Measurements from ENCODE around the gene CDYL.

The CDYL gene

DNA sequence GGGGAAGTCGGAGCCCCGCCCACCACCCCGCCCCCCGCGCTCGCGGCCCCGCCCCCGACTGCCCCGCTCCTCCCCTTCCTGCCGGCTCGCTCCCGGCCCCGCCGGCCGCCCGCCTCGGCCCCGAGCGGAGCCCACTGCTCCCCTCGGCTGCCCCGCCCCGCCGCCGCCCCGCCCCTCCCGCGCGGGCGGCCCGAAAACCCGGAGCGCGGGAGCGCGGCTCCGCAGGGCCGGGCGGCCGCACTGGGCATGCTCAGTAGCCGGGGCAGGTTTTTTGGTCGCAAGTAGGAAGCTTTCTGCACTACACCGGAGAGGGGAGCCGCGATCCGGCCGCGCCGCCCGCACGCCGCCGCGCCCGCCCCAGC is at the start of gene CDYL:
TSS of gene CDYL (plus strand) at position 274 of the 362 bp plus-strand sequence. CDS start 380 bp downstream, outside the sequence.
- peak; percentile 46 for DNase-seq (ENCODE audit: low read depth)
- no peak for TF ChIP-seq CTCF (IDR thresholded peaks at IDR 0.05; ENCODE audit: control insufficient read depth, insufficient read depth, low read depth, low read length, missing control alignments)
- peak within 1 kb of the TSS; percentile 69 for H3K4me3 ChIP-seq (ENCODE audit: control insufficient read depth, low read depth, low read length)

DNA sequence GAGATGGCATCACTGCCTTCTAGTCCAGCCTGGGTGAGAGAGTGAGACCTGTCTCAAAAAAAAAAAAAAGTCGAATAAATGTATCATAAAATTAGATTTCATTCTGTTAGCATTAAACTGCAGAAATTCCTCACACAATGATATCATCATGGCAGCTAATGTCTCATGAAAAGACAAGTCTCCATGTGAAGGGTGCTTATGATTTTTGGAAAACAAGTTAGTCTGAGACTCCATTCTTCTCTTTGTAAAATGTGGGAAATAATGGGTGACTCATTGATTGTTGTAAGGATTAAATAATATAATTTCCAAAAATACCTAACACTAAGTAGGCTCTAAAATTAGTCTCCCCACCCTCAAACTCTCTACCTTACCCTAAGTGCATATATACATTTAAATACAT is 49.6 kb upstream of the CDYL start:
- H3K4me3 ChIP-seq (ENCODE audit: control insufficient read depth, low read depth, low read length), result no peak overlapping the region
- DNase-seq (ENCODE audit: low read depth), result no peak
- no peak for TF ChIP-seq CTCF (IDR thresholded peaks at IDR 0.05; ENCODE audit: control insufficient read depth, insufficient read depth, low read depth, low read length, missing control alignments)

DNA sequence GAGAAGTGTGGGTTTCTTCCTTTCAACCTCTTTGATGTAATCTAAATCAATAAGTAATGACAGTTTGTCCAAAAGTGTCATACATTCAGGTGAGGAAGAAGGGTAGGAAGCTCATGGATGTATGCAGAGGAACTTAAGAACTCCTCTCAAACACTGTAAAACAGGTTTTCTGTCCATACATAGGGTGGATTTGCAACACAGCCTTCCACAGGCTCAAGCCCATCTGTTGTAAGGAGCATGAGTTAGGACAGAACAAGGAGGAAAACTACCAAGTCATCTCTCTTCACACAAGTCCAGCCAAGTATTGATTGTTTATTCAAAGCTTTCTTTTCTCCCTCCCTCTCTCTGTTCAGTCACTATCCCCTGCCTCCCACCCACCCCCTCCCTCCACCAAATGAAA is 49.0 kb upstream of the CDYL start:
- no peak for DNase-seq (ENCODE audit: low read depth)
- no peak overlapping the region for H3K4me3 ChIP-seq (ENCODE audit: control insufficient read depth, low read depth, low read length)
- TF ChIP-seq CTCF (IDR thresholded peaks at IDR 0.05; ENCODE audit: control insufficient read depth, insufficient read depth, low read depth, low read length, missing control alignments), result no peak

DNA sequence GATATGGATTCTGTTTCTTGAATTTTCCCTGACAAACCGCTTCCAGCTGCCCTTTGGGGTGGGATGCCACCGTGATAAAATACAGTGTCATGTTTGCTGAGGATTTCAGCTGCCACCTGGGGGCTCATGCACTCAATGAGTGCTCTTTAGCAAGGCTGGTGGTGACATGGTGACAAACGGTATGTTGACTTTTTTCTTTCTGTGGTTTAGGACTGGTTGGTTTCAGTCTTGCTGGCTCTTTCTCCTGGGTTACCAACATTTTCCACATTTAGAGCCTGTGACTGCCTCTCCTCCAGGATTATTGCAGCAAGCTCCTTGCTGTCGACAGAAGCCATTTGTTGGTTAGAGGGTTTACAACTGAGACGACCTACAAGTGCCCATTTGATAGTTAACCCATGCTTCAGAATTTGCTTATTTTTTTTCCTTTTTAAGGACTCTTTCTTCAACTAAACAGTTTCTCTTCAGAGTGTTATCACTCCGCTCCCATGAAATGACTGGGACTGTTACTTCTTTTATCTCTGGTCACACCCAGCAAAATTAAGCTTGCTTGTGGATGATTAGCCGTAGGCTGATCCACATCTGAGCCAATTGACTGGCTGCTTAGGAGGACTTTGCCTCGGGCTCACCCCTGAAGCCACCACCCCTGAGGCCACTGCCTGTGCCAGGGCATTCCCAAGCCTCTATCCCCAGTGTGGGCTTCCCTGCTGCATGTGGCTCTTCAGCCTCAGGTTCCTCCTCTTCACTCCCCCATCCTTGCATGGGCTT is 48.4 kb upstream of the CDYL start:
- no peak for TF ChIP-seq CTCF (IDR thresholded peaks at IDR 0.05; ENCODE audit: control insufficient read depth, insufficient read depth, low read depth, low read length, missing control alignments)
- no peak overlapping the region for H3K4me3 ChIP-seq (ENCODE audit: control insufficient read depth, low read depth, low read length)
- no peak for DNase-seq (ENCODE audit: low read depth)

- no peak overlapping the region for H3K4me3 ChIP-seq (ENCODE audit: control insufficient read depth, low read depth, low read length)
- DNase-seq (ENCODE audit: low read depth), result no peak
- no peak for TF ChIP-seq CTCF (IDR thresholded peaks at IDR 0.05; ENCODE audit: control insufficient read depth, insufficient read depth, low read depth, low read length, missing control alignments)
These were observed 47.8 kb upstream of the CDYL start for GRCh38 chr6:4728436-4728769.

GRCh38 chr6:4728926-4729325 is 47.3 kb upstream of the CDYL start:
- TF ChIP-seq CTCF (IDR thresholded peaks at IDR 0.05; ENCODE audit: control insufficient read depth, insufficient read depth, low read depth, low read length, missing control alignments), result no peak
- no peak for DNase-seq (ENCODE audit: low read depth)
- H3K4me3 ChIP-seq (ENCODE audit: control insufficient read depth, low read depth, low read length), result no peak overlapping the region
